ENCODE data around the gene HIPK2.
A peak's percentile ranks its signal among the peaks of the same experiment; 100 is the strongest.

The HIPK2 gene

GRCh38 chr7:139659922-139660316 is 117.9 kb downstream of the HIPK2 start:
- no peaks in the 10 kb centered on the region for H3K9me3 Mint-ChIP-seq
- peaks cover 35% of the 10 kb centered on the region for H3K4me1 Mint-ChIP-seq
- DNase-seq (ENCODE audit: low spot score in 2 of 2) (no peak), ATAC-seq (ENCODE audit: low read depth) (no peak)
- no peaks in the 10 kb centered on the region for H3K27me3 Mint-ChIP-seq
- no peak overlapping the region for H3K4me3 Mint-ChIP-seq
- H3K27ac Mint-ChIP-seq: peak overlapping the region; percentile 40
- H3K36me3 Mint-ChIP-seq: peaks cover 8% of the 10 kb centered on the region

GRCh38 chr7:139658908-139659675 is 118.7 kb downstream of the HIPK2 start:
- H3K4me1 Mint-ChIP-seq: peaks cover 35% of the 10 kb centered on the region
- peak overlapping the region; percentile 40 for H3K27ac Mint-ChIP-seq
- no peaks in the 10 kb centered on the region for H3K27me3 Mint-ChIP-seq
- peaks cover 8% of the 10 kb centered on the region for H3K36me3 Mint-ChIP-seq
- no peaks in the 10 kb centered on the region for H3K9me3 Mint-ChIP-seq
- no peak overlapping the region for H3K4me3 Mint-ChIP-seq
- ATAC-seq (ENCODE audit: low read depth): no peak
- DNase-seq (ENCODE audit: low spot score in 2 of 2): no peak

- Mint-ChIP-seq H3K27ac (peak overlapping the region; percentile 35), H3K4me3 (no peak overlapping the region), H3K27me3 (no peaks in the 10 kb centered on the region), H3K9me3 (no peaks in the 10 kb centered on the region), H3K4me1 (peaks cover 30% of the 10 kb centered on the region), H3K36me3 (peaks cover 5% of the 10 kb centered on the region)
- ATAC-seq (ENCODE audit: low read depth) (no peak), DNase-seq (ENCODE audit: low spot score in 2 of 2) (no peak)
These were observed 119.5 kb downstream of the HIPK2 start for GRCh38 chr7:139658296-139658695.

GRCh38 chr7:139657725-139658124 is 120.1 kb downstream of the HIPK2 start:
- Mint-ChIP-seq H3K4me1 (peaks cover 27% of the 10 kb centered on the region), H3K9me3 (no peaks in the 10 kb centered on the region), H3K4me3 (no peak overlapping the region), H3K36me3 (peaks cover 2% of the 10 kb centered on the region), H3K27ac (no peak overlapping the region), H3K27me3 (no peaks in the 10 kb centered on the region)
- no peak for ATAC-seq (ENCODE audit: low read depth)
- DNase-seq (ENCODE audit: low spot score in 2 of 2): no peak

GRCh38 chr7:139656387-139656786 is 121.4 kb downstream of the HIPK2 start:
- Mint-ChIP-seq H3K4me3 (no peak overlapping the region), H3K27ac (no peak overlapping the region), H3K9me3 (no peaks in the 10 kb centered on the region), H3K4me1 (peaks cover 30% of the 10 kb centered on the region), H3K27me3 (no peaks in the 10 kb centered on the region), H3K36me3 (peaks cover 6% of the 10 kb centered on the region)
- DNase-seq (ENCODE audit: low spot score in 2 of 2): no peak
- ATAC-seq (ENCODE audit: low read depth): no peak

- ATAC-seq (ENCODE audit: low read depth): peak; percentile 27
- Mint-ChIP-seq H3K36me3 (peaks cover 6% of the 10 kb centered on the region), H3K9me3 (no peaks in the 10 kb centered on the region), H3K27ac (no peak overlapping the region), H3K27me3 (no peaks in the 10 kb centered on the region), H3K4me3 (no peak overlapping the region), H3K4me1 (peaks cover 27% of the 10 kb centered on the region)
- no peak for DNase-seq (ENCODE audit: low spot score in 2 of 2)
These were observed 122.5 kb downstream of the HIPK2 start for GRCh38 chr7:139655305-139655704.

- no peak overlapping the region for H3K4me3 Mint-ChIP-seq
- DNase-seq (ENCODE audit: low spot score in 2 of 2): no peak
- no peak overlapping the region for H3K27ac Mint-ChIP-seq
These were observed 123.3 kb downstream of the HIPK2 start for GRCh38 chr7:139654276-139655181.

GRCh38 chr7:139651914-139652313 is 125.9 kb downstream of the HIPK2 start:
- Mint-ChIP-seq H3K27ac (no peak overlapping the region), H3K4me3 (no peak overlapping the region), H3K9me3 (no peaks in the 10 kb centered on the region), H3K27me3 (no peaks in the 10 kb centered on the region), H3K36me3 (peaks cover 6% of the 10 kb centered on the region), H3K4me1 (peaks cover 42% of the 10 kb centered on the region)
- DNase-seq (ENCODE audit: low spot score in 2 of 2) (no peak), ATAC-seq (ENCODE audit: low read depth) (no peak)

More at GRCh38 chr7:139654276-139655181, 123.3 kb downstream of the HIPK2 start:
- Mint-ChIP-seq H3K9me3 (no peaks in the 10 kb centered on the region), H3K27me3 (no peaks in the 10 kb centered on the region), H3K4me1 (peaks cover 25% of the 10 kb centered on the region), H3K36me3 (peaks cover 6% of the 10 kb centered on the region)
- no peak for ATAC-seq (ENCODE audit: low read depth)

- Mint-ChIP-seq H3K4me3 (no peak overlapping the region), H3K4me1 (peaks cover 41% of the 10 kb centered on the region)
- ATAC-seq (ENCODE audit: low read depth): no peak
These were observed 126.5 kb downstream of the HIPK2 start for GRCh38 chr7:139651308-139651707.

GRCh38 chr7:139650429-139651100 is 127.2 kb downstream of the HIPK2 start:
- DNase-seq (ENCODE audit: low spot score in 2 of 2) (no peak), ATAC-seq (ENCODE audit: low read depth) (no peak)
- Mint-ChIP-seq H3K36me3 (peaks cover 6% of the 10 kb centered on the region), H3K9me3 (no peaks in the 10 kb centered on the region), H3K27ac (peak overlapping the region; percentile 20), H3K4me3 (no peak overlapping the region), H3K27me3 (no peaks in the 10 kb centered on the region), H3K4me1 (peaks cover 38% of the 10 kb centered on the region)

More at GRCh38 chr7:139651308-139651707, 126.5 kb downstream of the HIPK2 start:
- Mint-ChIP-seq H3K27ac (no peak overlapping the region), H3K9me3 (no peaks in the 10 kb centered on the region), H3K36me3 (peaks cover 6% of the 10 kb centered on the region), H3K27me3 (no peaks in the 10 kb centered on the region)
- DNase-seq (ENCODE audit: low spot score in 2 of 2): no peak

- peak overlapping the region; percentile 78 for H3K4me3 Mint-ChIP-seq
- H3K9me3 Mint-ChIP-seq: no peaks in the 10 kb centered on the region
- no peaks in the 10 kb centered on the region for H3K27me3 Mint-ChIP-seq
- H3K27ac Mint-ChIP-seq: peak overlapping the region; percentile 89
- DNase-seq (ENCODE audit: low spot score in 2 of 2) (peak in 1 of 2 donors; percentile 29), ATAC-seq (ENCODE audit: low read depth) (peak; percentile 87)
- H3K4me1 Mint-ChIP-seq: peaks cover 36% of the 10 kb centered on the region
- peaks cover 4% of the 10 kb centered on the region for H3K36me3 Mint-ChIP-seq
These were observed 128.8 kb downstream of the HIPK2 start for GRCh38 chr7:139648941-139649425.

GRCh38 chr7:139648391-139648861 is 129.4 kb downstream of the HIPK2 start:
- Mint-ChIP-seq H3K36me3 (peaks cover 4% of the 10 kb centered on the region), H3K4me3 (peak overlapping the region; percentile 78), H3K27ac (peak overlapping the region; percentile 89), H3K4me1 (peaks cover 36% of the 10 kb centered on the region), H3K27me3 (no peaks in the 10 kb centered on the region), H3K9me3 (no peaks in the 10 kb centered on the region)
- ATAC-seq (ENCODE audit: low read depth) (peak; percentile 4), DNase-seq (ENCODE audit: low spot score in 2 of 2) (no peak)

GRCh38 chr7:139647814-139648390 is 129.9 kb downstream of the HIPK2 start:
- H3K27me3 Mint-ChIP-seq: no peaks in the 10 kb centered on the region
- peaks cover 36% of the 10 kb centered on the region for H3K4me1 Mint-ChIP-seq
- no peaks in the 10 kb centered on the region for H3K9me3 Mint-ChIP-seq
- H3K27ac Mint-ChIP-seq: peak overlapping the region; percentile 89
- ATAC-seq (ENCODE audit: low read depth): no peak
- H3K36me3 Mint-ChIP-seq: peaks cover 4% of the 10 kb centered on the region
- no peak for DNase-seq (ENCODE audit: low spot score in 2 of 2)
- peak overlapping the region; percentile 78 for H3K4me3 Mint-ChIP-seq
